ENCODE data around the gene TRAF1. TPM values are rescaled to one million over a fixed set of nuclear protein-coding genes. Genes with fewer than 3 reads are reported as not detected.

TRAF1 gene
- total RNA-seq = 2.4 and 3.8 TPM in 2 replicates

GRCh38 chr9:120926397-120926928 lies at the start of gene TRAF1:
Gene TRAF1 (minus strand): TSS chr9:120926796. CDS start chr9:120926075, 721 bp downstream.

GRCh38 chr9:120876842-120877240 lies 49.8 kb downstream of the TRAF1 start, which contains the start of gene PHF19:
Gene PHF19 (minus strand): TSS chr9:120877188. CDS start chr9:120874741, 2,447 bp downstream.

Other genes starting within 250 kb of the TRAF1 start
- gene MEGF9, start 212.3 kb downstream of the TRAF1 start, total RNA-seq = 5.9 and 7.9 TPM in 2 replicates
- 22.2 and 22.9 TPM in 2 replicates for gene FBXW2, start 133.4 kb downstream of the TRAF1 start, total RNA-seq
- gene PSMD5, start 83.9 kb downstream of the TRAF1 start, total RNA-seq = 14.1 and 21.8 TPM in 2 replicates
- 15.9 and 17.3 TPM in 2 replicates for gene PHF19, start 49.6 kb downstream of the TRAF1 start, total RNA-seq
- gene C5, start 123.5 kb upstream of the TRAF1 start, total RNA-seq = 3.9 and 5.7 TPM in 2 replicates
- gene CNTRL, start 148.2 kb upstream of the TRAF1 start, total RNA-seq = 5.2 and 6.5 TPM in 2 replicates

Data from bronchial smooth muscle cell (primary cell).